NCI-H510A treated with DMSO at 0.1 percent for 48 hours (cell line): ENCODE results near the gene SPATA2L.

Source experiments
- DNase-seq: peaks from one replicate; lab custom pipeline; 2025; lab: John Stamatoyannopoulos, UW

The SPATA2L gene

DNA sequence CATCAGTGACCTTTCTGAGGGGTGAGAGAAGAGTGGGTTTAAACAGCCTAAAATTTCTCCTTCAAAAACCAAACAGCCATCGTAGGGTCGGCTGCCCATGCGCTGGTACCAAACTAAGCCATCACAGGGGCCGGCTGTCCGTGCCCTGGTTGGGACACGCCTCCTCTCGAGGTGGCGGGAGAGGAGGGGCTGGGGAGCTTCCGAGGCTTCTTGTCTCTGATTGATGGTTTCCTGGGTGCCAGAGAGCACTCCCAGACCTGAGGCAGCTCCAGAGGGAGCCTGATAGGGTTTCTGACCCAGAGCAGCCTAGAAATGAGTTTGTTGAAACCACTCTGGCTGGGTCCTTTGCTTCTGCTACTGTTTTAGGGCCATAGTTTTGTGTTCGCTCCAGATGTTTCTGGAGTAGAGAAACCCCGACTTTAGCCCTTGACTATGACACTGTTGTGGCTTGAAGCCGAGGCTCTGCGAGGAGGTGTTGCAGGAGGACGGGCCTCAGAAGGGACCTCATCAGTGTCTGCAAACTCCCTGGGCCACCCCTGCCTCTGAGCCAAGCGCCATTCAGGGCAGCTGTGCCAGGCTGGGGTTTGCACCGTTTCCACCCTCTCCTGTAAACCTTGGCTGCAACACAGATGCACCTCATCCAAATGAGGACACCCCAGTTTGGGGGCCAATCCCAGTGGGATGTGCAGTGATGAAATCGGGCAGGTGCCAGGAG lies 26.1 kb upstream of the SPATA2L start:
- DNase-seq: no peak

DNA sequence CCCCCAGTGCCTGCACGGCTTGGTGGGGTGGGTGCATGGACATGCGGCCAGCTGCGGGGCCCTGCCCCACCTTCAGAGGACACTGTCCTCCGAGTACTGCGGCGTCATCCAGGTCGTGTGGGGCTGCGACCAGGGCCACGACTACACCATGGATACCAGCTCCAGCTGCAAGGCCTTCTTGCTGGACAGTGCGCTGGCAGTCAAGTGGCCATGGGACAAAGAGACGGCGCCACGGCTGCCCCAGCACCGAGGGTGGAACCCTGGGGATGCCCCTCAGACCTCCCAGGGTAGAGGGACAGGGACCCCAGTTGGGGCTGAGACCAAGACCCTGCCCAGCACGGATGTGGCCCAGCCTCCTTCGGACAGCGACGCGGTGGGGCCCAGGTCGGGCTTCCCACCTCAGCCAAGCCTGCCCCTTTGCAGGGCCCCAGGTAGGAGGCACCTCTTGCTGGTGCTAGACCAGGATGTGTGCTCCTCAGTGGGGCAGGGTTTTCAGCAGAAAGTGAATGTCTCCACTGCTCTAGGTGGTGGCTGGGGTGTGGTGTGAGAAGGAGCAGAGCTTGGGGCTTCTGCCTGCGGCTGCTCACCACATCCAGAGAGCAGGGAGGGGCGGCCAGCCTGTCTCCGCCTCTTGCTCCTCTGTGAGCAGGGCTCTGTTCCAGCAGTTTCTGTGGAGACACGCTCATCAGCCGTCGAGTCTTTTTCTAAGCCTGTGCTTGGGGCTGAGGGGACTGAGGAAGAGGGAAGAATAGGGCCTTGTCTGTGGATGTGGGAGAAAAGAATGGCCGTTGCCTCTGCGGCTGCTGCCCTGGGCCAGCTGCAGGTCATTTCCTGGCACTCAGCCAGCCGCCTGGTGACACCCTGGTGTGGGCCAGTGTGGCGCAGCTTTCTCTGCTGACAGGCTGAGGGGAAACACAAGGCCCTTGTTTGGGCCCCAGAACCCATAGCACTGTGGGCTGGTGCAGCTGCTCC lies 22.1 kb upstream of the SPATA2L start:
- no peak for DNase-seq

DNA sequence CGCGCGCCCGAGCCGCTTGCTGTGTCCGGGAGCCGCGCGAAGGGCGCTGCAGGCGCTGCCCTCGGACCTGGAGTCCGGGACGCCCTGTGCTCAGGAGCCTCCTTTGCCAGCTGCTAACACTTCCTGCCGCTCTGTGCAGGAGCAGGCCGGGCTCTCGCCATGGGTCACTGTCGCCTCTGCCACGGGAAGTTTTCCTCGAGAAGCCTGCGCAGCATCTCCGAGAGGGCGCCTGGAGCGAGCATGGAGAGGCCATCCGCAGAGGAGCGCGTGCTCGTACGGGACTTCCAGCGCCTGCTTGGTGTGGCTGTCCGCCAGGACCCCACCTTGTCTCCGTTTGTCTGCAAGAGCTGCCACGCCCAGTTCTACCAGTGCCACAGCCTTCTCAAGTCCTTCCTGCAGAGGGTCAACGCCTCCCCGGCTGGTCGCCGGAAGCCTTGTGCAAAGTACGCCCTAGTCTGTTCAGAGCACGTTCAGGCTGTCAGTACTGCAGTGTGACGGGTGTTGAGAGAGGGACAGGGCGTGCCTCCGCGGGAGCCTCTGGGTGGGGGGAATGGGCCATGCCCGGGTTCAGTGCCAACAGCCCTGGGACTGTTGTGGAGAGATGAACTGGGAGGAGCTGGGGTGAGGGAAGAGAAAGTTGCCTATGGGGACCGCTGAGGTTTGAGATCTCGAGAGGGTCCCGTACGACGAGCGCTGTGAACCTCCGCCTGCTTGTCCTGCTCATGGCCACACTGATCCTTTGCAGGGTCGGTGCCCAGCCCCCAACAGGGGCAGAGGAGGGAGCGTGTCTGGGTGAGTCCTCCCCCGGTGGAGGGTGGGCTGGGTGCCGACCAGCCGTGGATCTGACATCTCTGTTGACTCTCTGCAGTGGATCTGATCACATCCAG lies 21.1 kb upstream of the SPATA2L start:
- no peak for DNase-seq

DNA sequence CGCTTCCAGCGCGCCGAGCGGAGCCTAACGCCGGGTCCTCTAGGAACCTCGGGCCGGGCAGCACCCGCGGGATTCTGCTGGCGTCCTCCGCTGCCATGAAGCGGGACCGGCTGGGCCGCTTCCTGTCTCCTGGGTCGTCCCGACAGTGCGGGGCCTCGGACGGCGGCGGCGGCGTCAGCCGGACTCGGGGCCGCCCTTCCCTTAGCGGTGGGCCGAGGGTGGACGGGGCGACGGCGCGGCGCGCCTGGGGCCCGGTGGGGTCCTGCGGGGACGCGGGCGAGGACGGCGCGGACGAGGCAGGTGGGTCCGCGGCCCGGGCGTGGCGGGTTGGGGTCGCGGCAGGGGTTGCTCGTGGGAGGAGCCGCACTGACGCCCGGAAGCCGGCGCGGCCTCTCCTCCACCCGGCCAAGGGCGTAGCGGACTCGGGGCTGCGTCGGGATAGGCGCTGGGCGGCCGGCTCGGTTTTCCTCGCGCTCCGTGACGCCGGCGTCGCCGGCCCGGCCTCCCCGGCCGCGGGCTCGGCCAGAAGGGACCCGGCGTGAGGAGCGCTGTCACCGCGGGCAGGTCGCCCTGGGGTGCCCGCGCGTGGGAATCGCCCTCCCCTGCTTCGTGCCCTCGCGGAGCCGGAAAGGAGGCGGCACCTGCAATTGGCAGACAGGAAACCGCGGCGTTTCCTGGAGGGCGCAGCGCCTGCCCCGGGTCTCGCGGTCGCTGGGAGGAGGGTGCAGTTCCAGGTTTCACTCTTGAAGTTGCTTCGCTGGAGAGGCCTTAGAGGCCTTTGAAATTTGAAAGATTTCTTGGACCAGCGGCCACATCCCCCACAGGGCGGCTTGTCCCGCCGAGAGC lies 20.3 kb upstream of the SPATA2L start:
- DNase-seq: no peak

DNA sequence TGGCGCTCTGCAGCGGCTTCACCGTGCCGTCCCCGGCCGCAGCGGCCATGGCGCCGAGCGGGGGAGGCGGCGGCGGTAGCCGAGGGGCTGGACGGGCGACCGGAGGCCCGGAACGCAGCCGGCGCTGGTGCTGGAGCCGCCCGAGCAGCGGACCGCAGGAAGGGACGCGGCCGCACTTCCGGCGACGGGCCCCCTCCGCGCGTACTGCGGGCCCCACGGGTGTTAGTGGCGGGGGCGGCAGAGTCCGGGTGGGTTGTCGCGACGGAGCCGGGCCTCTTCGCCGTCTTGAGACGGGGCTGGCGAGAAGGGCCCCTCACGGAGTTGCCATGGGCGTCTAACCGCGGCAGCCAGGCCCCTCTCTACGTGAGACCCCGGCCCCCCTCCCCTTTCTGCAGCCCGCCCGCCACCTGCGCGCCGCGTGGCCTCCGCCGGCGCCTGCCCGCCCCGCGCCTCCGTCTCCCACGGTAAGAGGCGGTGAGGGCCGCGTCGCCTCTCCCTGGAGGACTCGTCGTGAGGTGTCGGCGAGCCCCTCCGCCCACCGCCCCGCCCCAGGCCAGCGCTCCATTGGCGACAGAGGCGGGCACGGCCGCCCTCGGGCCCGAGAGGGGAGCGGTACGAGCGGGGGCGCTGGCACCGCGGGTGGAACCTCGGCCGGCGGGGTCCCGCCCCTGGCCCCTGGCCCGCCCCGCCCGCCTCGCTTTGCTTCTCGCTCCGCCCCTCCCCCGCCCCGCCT lies 19.5 kb upstream of the SPATA2L start, which contains the start of the genes VPS9D1 and ZNF276:
VPS9D1 (minus strand) TSS at position 86 of the 733 bp plus-strand sequence; CDS start at position 49, 37 bp downstream.
ZNF276 (plus strand) TSS at position 725 of the 733 bp plus-strand sequence. CDS start 104 bp downstream, outside the sequence.
- peak; percentile 49 for DNase-seq

DNA sequence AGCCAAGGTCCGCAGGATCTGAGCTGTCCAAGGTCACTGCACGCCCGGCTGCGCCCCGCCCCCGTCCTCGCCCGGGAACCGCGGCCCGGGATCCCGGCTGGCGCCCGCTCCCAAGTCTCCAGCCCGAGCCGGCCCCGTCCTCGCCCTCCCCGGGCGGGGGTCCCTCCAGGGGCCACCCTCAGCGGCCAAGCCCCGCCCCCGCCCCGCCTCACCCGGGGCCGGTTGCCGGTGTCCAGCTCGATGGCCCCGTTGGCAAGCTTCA lies 19.0 kb upstream of the SPATA2L start:
- DNase-seq: no peak

DNA sequence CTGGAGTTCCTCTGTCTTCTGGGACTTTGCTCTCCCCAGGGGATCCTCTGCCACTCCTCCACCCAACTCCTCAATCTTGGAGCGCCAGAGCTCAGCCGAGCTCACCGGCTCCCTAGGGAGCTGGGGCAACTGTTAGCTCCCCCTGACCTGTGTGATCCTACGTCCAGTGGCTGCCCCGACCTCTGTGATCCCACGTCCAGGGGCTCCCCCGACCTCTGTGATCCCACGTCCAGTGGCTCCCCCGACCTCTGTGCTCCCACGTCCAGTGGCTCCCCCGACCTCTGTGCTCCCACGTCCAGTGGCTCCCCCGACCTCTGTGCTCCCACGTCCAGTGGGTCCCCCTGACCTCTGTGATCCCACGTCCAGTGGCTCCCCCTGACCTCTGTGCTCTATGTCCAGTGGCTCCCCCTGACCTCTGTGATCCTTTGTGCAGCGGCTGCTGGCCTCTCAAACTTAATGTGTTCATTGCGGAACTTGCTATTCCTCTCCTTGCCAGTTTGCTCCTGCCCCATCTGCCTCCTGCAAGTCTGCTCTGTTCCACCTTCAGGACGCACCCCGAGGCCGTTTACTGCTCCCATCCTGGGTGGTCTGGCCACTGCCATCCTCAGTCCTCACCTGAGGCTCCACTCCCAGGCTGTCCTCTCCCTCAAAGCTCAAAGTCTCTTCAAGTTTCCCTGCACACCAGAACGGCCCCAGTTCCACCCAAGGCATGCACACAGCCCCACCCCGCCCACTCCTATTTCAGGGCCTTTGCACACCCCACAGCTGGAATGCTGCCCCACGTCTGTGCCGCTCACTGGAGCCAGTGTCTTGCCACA lies 16.4 kb upstream of the SPATA2L start:
- no peak for DNase-seq

DNA sequence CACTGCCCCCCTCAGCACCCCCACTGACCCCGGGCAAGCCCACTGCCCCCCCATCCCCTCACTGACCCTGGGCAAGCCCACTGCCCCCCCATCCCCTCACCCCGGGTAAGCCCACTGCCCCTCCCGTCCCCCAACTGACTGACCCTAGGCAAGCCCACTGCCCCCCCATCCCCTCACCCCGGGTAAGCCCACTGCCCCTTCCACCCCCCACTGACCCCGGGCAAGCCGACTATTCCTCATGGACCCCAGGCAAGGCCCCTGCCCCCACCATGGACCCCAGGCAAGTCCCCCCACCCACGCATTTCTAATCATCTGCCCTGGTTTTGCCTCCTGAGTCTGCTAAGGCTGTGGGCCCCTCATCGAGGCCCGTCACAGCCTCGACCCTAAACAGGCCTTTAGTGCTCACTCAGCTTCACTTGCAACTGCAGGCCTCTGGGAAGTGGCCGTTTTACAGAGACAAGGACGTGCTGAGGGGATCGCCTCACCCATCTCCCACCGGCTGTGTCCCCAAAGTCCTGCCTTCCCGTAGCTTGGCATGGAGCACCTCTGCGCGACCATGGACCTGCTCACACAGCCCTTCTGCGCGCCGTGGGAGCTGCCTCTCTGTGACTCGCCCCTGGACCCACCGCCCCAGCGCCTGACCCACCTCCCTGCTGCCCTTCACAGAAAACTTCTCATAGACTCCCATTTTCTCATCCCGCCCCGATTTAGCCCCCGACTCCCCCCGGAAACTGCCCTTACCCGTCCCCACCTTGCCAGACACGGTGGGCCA lies 15.6 kb upstream of the SPATA2L start:
- DNase-seq: no peak

DNA sequence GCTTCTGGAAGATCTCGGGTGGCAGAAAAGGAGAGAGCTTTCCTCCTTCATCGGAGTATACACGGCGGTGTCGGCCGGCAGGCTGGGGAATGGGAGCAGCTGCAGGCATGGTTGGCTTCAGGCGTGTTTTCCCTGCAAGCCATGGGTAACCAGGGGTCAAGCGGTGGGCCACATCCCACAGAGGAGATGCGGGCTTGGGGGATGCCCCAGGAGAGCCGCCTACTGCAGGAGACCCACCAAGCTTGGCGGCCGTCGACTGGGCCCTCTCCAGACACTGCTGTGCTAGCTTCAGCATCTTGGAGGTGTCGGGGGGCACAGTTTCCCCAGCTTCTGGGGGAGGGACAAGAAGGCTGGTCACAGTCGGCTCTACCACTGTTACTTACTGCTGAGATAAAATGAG lies 15.0 kb upstream of the SPATA2L start:
- no peak for DNase-seq

DNA sequence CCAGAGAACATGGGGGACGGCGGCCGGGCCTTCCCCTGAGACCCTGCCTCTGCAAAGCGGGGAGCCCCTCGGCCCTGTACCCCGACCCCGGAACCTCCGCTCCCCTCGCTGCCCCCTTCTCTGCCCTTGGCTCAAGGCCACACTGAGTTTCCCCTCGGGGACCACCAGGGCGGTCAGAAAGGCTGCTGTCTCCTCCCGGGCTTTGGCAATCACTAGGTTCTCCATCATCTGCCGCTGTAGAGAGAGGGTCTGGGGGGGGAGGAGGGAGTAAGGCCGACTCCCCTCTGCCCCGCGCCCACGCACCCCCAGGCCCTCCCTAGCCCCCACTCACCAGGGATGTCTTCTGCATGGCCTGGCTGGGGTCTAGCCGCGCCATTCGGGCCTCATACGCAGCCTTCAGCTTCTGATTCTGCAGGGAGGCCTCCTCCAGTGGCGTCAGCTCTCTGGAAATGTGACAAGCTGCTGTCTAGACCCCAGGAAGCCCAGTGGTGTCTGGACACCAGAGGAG lies 10.8 kb upstream of the SPATA2L start:
- no peak for DNase-seq

DNA sequence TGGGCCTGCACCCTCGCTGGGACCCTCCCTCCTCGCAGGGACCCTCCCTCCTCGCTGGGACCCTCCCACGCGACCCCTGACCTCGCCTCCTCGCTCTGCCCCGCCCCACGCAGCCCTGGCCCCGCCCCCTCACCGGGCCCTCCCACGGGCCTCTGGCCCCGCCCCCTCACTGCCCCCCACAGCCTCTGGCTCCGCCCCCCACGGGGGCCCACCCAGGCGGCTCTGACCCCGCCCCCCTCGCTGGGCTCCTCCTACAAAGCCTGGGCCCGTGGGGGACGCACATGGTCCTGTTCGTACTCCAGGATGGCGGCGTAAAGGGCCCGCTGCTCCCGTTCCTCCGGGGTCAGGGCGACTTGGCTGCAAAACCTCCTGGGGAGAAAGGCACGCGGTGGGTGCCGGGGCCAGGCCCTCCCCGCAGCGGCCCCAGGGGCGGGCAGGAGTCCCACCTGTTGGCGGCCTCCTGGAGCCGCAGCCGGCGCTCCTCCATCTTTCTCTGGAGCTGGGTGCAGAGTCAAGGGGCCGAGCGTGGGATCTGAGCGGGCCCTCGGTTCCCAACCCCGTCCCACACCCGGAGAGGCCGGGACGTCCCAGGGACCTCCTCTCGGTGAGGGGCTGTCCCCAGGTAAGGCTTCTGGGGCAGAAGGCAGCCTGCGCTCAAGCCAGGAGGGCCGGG lies 10.2 kb upstream of the SPATA2L start:
- no peak for DNase-seq

DNA sequence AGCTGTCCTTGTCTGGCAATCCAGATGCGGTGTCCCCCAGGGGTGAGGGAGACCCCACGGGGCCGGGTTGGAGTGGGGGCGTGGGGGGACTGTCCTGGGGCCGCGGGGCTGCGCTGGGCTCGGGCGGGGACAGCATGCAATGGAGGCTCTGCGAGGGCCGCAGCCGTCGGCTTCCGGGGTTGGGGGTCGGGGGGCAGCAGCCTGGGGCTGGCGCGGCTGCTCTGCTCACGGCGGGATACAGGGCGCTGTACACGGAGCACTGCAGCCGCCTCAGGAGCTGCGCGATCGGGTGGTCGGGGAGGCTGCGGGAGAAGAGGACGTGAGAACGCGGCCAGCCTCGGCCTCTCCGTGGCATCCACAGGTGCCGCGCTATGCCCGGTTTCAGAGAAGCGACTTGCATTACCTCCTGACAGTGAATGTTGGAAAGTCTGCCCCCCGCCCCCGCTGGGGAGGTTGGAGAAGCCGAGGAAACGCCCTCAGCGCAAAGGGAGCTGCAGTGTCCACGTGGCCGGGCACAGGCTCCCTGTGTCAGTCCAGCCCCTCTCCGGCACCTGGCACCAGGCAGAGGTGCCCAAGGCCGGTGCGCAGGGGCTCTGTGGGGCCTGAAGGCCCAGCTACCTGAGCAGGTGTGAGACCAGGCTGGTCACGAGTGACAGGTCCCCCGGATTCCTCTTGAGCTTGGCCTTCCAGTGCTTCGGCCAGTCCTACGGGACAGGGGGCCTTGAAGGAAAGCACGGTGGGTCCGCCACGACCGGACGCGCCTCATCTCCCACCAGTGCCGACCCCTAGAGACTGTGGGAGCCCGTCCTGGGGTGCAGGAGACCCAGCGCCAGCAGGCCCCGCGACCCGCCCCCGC lies 9.4 kb upstream of the SPATA2L start:
- no peak for DNase-seq

DNA sequence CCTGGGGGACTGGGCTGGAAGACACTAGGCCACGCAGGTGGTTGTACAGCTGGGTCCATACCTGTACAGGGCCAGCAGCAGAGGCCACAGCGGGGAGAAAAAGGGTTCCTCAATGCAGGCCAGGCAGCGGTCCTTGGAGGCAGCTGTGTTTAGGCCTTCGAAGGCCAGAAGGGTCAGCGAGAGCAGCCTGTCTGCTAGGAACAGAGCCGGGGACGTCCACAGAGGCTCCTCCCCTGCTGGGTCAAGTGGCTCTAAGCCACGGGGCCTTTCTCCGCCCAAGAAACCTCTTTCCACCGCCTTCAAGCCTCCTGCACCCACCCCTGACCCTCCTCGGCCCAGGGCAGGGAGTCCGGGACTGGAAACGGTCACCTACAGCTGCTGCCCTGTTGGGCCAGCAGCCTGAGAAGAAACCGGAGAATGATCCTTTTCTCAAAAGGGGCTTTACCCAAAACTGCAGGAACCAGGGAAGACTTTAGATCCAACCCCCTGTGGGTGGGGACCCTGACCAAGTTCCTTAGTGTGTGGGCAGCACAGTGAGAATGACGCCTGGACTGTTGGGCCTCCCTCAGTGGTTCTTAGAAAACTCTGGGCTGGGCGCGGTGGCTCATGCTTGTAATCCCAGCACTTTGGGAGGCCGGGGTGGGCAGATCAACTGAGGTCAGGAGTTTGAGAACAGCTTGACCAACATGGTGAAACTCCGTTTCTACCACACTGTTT lies 8.4 kb upstream of the SPATA2L start:
- no peak for DNase-seq

DNA sequence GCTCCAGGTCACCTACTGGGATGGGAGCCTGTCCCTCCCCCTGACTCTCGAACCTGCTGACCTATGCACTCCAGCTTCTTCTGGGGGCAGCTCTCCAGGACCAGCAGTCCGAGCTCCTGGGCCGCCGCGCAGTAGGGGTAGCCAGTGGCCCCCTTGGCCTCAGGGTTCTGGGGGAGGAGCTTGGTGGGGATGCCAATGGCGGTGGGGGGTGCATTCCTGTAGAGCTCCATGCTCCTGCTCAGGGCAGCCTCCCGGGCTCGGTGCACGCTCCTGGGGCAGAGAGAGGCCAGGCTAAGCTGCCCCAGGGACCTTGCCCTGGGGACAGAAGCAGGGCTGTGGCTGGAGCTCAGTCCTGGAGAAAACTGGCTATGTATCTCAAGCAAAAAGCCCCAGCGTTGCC lies 7.7 kb upstream of the SPATA2L start:
- DNase-seq: no peak

DNA sequence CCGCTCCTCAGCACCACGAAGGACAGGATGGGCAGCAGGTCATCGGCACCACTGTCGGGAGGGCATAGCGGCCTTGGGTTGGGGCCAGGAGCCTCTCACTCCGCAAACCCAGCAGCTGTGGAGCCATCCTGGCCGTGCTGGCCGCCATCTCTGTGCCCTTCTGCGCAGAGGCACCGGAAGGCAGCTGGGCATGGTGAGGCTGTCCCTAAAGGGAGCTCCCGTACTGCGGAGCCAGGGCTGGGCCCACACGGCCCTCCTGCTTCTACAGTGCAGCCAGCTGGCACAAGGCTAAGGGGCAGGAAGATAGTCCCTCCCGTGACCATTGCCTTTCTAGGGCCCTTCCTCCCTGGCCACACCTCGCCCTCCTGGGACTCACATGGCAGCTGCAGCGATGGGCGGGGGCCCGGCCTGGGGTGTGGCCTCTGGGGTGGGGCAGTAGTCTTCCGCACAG lies 7.0 kb upstream of the SPATA2L start:
- DNase-seq: no peak

DNA sequence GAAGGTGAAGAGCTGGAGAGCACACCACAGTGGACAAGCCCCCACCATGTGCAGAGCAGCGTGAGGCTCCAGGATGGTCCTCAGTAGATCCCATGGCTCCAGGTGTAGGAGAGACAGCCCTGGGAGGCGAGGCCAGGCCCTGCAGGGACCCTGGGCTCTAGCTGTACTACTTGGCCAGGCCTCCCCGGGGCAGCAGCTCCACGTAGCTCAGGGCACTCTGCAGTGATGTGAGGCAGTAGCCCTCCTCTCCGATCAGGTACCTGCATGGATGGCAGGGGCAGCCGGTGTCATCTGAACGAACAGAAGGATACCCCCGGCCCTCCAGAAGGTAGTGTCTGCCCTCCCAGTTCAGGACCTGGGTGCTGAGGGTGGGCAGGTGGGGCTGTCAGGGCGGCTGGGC lies 6.2 kb upstream of the SPATA2L start:
- DNase-seq: no peak
